Measurements from ENCODE around the gene TGFBRAP1.

DNA sequence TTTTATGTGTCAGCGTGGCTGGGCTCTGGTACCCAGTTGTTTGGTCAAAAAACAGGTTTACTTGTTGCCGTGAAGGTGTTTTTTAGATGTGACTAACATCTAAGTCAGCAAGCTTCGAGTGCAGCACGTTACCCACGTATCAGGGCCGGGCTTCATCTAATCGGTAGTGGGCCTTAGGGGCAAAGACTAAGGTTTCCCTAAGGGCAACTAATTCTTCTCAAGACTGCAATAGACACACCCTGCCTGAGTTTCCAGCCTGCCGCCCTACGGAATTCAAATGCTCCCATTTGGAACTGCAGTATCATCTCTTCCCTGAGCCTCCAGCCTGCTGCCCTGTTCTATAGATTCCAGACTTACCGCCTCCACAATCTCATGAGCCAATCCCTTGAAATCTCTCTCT, 41.6 kb upstream of the TGFBRAP1 start:
- TF ChIP-seq POLR2AphosphoS5 (IDR thresholded peaks at IDR 0.05) (no peak), POLR2A (IDR thresholded peaks at IDR 0.05) (no peak)

Data from gastroesophageal sphincter (tissue), 2 donors.